ENCODE measurements around the gene ITGA5.
"Not testable (repeated sequence)": the region's sequence is repeated elsewhere in the genome, so short reads cannot be mapped to it uniquely, and the experiment has no call there.

The ITGA5 gene

GRCh38 chr12:54360717-54361456 lies 58.2 kb downstream of the ITGA5 start:
- Histone ChIP-seq H3K27ac (peak overlapping the region in 5 of 21 experiments; percentile 16 to 96 (median 93)), H3K4me3 (no peak overlapping the region)

GRCh38 chr12:54359762-54360351 lies 59.2 kb downstream of the ITGA5 start:
- Histone ChIP-seq H3K27ac (peak overlapping the region; percentile 3 to 96 (median 84)), H3K4me3 (peak overlapping the region; percentile 41 to 66 (median 59))

GRCh38 chr12:54358945-54359761 lies 59.9 kb downstream of the ITGA5 start:
- Histone ChIP-seq H3K4me3 (peak overlapping the region; percentile 41 to 66 (median 59)), H3K27ac (peak overlapping the region; percentile 3 to 96 (median 84))

GRCh38 chr12:54358191-54358944 lies 60.7 kb downstream of the ITGA5 start:
- peak overlapping the region in 20 of 21 experiments; percentile 75 to 96 (median 86) for H3K27ac ChIP-seq
- H3K4me3 ChIP-seq = peak overlapping the region; percentile 41 to 66 (median 59)

- peak overlapping the region in 1 of 7 experiments; percentile 60 for H3K4me3 ChIP-seq
- H3K27ac ChIP-seq = peak overlapping the region in 14 of 21 experiments; percentile 1 to 96 (median 82)
Observed at GRCh38 chr12:54357506-54358190, 61.4 kb downstream of the ITGA5 start.

- H3K4me3 ChIP-seq = no peak overlapping the region
- peak overlapping the region in 9 of 21 experiments; percentile 0 to 83 (median 19) for H3K27ac ChIP-seq
Observed at GRCh38 chr12:54356951-54357356, 62.1 kb downstream of the ITGA5 start.

GRCh38 chr12:54356228-54356627 lies 62.8 kb downstream of the ITGA5 start:
- H3K4me3 ChIP-seq = no peak overlapping the region

GRCh38 chr12:54355104-54355815 lies 63.8 kb downstream of the ITGA5 start:
- Histone ChIP-seq H3K4me3 (no peak overlapping the region), H3K27ac (peak overlapping the region in 9 of 21 experiments; percentile 19 to 83 (median 32))

More at GRCh38 chr12:54356228-54356627, 62.8 kb downstream of the ITGA5 start:
- peak overlapping the region in 11 of 21 experiments; percentile 1 to 83 (median 25) for H3K27ac ChIP-seq

GRCh38 chr12:54354271-54354670 lies 64.8 kb downstream of the ITGA5 start:
- H3K27ac ChIP-seq, H3K4me3 ChIP-seq: not testable (repeated sequence)

GRCh38 chr12:54352891-54353874 lies 65.9 kb downstream of the ITGA5 start:
- no peak overlapping the region for H3K4me3 ChIP-seq

GRCh38 chr12:54352022-54352531 lies 67.0 kb downstream of the ITGA5 start:
- Histone ChIP-seq H3K4me3 (no peak overlapping the region), H3K27ac (peak overlapping the region in 16 of 21 experiments; percentile 6 to 65 (median 40))

More at GRCh38 chr12:54352891-54353874, 65.9 kb downstream of the ITGA5 start:
- peak overlapping the region in 13 of 21 experiments; percentile 1 to 65 (median 44) for H3K27ac ChIP-seq

- Histone ChIP-seq H3K27ac (peak overlapping the region in 5 of 21 experiments; percentile 26 to 65 (median 53)), H3K4me3 (no peak overlapping the region)
Observed at GRCh38 chr12:54351341-54351740, 67.7 kb downstream of the ITGA5 start.

- no peak overlapping the region for H3K4me3 ChIP-seq
- H3K27ac ChIP-seq = peak overlapping the region in 1 of 21 experiments; percentile 63
Observed at GRCh38 chr12:54350743-54351142, 68.3 kb downstream of the ITGA5 start.

- Histone ChIP-seq H3K4me3 (no peak overlapping the region), H3K27ac (no peak overlapping the region)
Observed at GRCh38 chr12:54349679-54350078, 69.4 kb downstream of the ITGA5 start.

- H3K27ac ChIP-seq = no peak overlapping the region
- H3K4me3 ChIP-seq = no peak overlapping the region
Observed at GRCh38 chr12:54349036-54349435, 70.0 kb downstream of the ITGA5 start.

All from skin epidermis (tissue), 12 donors.